ENCODE data around the gene SLC35E2B. TPM values are rescaled to one million over a fixed set of nuclear protein-coding genes. Genes with fewer than 3 reads are reported as not detected.
A peak's percentile ranks its signal among the peaks of the same experiment; 100 is the strongest.
"Not testable (repeated sequence)": the region's sequence is repeated elsewhere in the genome, so short reads cannot be mapped to it uniquely, and the experiment has no call there.

Gene SLC35E2B
- total and polyA plus RNA-seq, 12 donors, result 8.4 to 30.7 (median 17.0) TPM

DNA sequence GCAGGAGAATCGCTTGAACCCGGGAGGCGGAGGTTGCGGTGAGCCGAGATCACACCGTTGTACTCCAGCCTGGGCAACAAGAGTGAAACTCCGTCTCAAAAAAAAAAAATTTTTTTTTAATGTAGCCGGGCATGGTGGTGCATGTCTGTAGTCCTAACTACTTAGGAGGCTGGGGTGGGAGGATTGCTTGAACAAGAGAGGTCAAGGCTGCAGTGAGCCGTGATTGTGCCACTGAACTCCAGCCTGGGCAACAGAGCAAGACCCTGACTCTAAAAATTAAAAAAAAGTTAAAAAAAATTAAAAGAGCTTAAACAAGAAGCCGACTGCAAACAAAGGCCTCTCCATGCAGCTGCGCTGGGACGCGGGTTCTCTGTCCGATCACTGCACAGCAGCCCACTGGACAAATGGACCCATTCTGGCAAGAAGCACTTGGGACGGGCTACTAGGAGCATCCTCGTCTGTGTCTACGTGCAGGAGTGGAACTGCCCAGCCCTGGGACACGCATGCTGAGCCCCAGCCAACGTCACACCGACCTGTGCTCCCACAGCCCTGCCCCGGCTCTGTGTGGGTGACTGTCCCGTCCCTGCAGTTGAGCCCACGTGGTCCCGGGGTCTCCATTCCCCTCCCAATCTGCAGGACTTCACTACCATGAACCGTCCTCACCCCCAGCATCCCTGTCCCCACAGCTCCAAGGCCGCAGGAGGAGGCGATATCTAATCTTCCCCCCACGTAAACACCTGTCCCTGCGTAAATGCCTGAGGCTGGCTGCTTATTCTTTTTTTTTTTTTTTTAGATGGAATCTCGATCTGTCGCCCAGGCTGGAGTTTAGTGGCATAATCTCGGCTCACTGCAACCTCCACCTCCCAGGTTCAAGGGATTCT, 12.3 kb downstream of the SLC35E2B start:
- ATAC-seq, result no peak
- 91% methylated on average over 32 of the region's 32 CpGs for WGBS, 2 donors
- intact Hi-C loops (cut with DNase I), result no loop called here
- peaks cover 0 to 33% (median 0%) of the 10 kb centered on the region in 9 donors for H3K36me3 ChIP-seq
- no peaks in the 10 kb centered on the region for H3K27me3 ChIP-seq
- no peak overlapping the region for H3K4me3 ChIP-seq
- peak in 1 of 2 donors; percentile 6 for DNase-seq
- H3K9me3 ChIP-seq, result no peaks in the 10 kb centered on the region
- H3K4me1 ChIP-seq, result peaks cover 3 to 47% (median 15%) of the 10 kb centered on the region in 9 donors
- H3K27ac ChIP-seq, result peak overlapping the region in 1 of 10 donors; percentile 10
- TF ChIP-seq, protein P1, sequence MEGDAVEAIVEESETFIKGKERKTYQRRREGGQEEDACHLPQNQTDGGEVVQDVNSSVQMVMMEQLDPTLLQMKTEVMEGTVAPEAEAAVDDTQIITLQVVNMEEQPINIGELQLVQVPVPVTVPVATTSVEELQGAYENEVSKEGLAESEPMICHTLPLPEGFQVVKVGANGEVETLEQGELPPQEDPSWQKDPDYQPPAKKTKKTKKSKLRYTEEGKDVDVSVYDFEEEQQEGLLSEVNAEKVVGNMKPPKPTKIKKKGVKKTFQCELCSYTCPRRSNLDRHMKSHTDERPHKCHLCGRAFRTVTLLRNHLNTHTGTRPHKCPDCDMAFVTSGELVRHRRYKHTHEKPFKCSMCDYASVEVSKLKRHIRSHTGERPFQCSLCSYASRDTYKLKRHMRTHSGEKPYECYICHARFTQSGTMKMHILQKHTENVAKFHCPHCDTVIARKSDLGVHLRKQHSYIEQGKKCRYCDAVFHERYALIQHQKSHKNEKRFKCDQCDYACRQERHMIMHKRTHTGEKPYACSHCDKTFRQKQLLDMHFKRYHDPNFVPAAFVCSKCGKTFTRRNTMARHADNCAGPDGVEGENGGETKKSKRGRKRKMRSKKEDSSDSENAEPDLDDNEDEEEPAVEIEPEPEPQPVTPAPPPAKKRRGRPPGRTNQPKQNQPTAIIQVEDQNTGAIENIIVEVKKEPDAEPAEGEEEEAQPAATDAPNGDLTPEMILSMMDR (IDR thresholded peaks at IDR 0.05), result no peak

DNA sequence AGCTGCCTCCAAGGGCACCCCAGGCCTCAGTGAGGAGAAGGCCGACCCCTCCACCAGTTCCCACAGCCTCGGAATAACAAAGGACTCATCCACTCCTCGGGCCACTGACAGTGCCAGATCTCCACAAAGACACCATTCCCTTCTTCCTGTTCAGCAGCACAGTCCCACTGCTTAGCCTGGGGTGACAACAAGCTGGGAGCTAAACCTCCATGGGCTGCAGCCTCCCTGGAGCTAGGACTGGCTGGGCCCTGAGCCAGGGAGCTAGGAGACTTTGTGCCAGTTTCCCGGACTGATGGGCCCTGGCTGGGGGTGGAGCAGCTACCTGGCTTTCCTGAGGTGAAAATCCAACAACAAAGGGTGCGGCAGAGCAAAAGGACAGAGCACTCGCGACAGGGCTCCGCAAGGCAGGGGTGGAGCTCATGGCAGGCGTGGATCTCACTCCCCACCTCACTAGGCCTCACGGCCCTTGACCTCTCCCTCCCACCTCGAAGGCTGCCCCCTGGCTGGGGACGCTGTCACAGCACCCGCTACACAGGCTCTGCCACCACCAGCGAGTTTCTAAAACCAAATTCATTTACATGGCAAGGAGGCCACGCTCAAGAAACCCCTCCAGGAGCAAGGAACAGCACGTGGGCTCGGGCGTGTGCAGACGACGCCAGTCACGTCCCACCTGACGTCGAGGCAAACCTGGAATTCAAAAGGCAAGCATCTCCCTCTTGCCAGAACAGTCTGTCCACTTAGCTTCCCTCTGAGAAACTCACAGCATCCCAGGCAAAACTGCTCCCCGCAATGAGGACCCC, 13.8 kb downstream of the SLC35E2B start:
- 68 to 71% methylated on average over 24 of the region's 24 CpGs for WGBS, 2 donors
- Histone ChIP-seq H3K36me3 (peaks cover 0 to 28% (median 0%) of the 10 kb centered on the region in 9 donors), H3K27me3 (no peaks in the 10 kb centered on the region), H3K9me3 (no peaks in the 10 kb centered on the region), H3K4me1 (peaks cover 3 to 40% (median 15%) of the 10 kb centered on the region in 9 donors), H3K4me3 (no peak overlapping the region), H3K27ac (peak overlapping the region in 8 of 10 donors; percentile 3 to 83 (median 58))
- DNase-seq (peak in 1 of 2 donors; percentile 15), ATAC-seq (peak in 7 of 8 donors; percentile 11 to 64 (median 31))
- intact Hi-C loops (cut with DNase I), result no loop called here
- TF ChIP-seq, protein P1 (IDR thresholded peaks at IDR 0.05), result peak in 6 of 9 donors; percentile 12 to 55 (median 36)

DNA sequence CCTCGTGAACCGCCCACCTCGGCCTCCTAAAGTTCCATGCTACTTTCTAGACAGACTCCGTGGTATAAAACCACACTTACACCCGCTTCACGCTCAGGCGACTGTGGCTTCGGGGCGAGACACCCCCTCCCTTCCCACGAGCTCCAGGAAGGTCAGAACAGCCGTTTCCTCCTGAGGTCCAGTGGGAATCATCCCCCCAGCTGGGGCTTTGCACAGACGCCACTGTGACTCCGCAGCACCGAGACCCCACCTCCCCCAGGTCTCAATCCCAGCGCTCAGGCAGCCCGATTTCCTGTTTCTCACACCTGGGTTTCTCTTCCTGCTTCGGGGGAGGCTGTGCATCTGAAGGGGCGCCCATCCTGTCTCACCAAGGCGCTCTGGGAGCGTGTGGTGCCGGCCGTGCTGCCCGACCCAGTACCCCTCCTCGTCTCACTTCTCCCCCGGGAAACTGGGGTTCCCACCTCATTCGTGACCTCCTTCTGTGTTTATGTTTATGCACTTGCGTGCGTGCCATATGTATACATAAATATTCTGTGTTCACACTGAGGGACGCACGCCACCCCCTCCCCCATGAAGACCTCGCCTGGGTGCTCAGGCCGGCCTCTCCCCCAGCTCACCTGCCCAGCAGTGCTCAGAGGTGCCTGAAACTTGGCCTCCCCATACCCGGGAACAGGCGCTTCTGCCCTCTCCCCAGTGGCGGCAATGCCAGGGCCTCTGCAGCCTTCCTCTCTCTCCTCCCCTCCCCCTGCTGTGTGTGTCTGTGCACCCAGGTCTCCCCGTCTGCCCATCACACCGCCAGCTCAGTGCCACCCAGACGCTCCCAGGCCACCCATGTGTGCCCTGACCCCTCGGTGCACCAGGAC, 14.6 kb downstream of the SLC35E2B start:
- intact Hi-C loops (cut with DNase I), result no loop called here
- 52 to 69% methylated on average over 39 of the region's 39 CpGs for WGBS, 2 donors
- no peaks in the 10 kb centered on the region for H3K9me3 ChIP-seq
- no peaks in the 10 kb centered on the region for H3K27me3 ChIP-seq
- peak overlapping the region in 8 of 10 donors; percentile 3 to 83 (median 58) for H3K27ac ChIP-seq
- H3K4me1 ChIP-seq, result peaks cover 0 to 32% (median 15%) of the 10 kb centered on the region in 9 donors
- peak; percentile 31 to 76 (median 56) for ATAC-seq
- TF ChIP-seq, protein P1 (IDR thresholded peaks at IDR 0.05), result no peak
- H3K36me3 ChIP-seq, result peaks cover 0 to 27% (median 0%) of the 10 kb centered on the region in 9 donors
- peak; percentile 12 to 55 for DNase-seq
- H3K4me3 ChIP-seq, result peak overlapping the region in 1 of 10 donors; percentile 27

DNA sequence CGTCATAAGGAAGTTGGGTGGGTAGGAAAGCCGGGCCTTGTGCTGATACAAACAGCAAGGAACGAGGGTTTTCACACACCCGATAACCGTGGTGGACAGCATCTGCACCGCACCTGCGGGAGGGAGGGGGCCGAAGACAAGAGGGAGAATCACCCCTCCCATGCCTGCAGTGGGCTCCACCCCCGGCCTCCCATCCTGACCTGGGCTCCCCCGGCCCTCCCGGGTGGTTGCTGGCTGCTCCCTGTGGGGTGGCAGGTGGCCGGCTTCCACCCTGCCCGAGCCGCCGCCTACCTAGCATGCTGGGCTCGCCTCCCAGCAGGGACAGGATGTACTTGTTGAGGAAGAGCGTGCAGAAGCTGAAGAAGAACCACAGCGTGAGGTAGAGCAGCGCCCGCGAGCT, 16.5 kb downstream of the SLC35E2B start:
- DNase-seq; H3K4me3 ChIP-seq; H3K9me3 ChIP-seq; intact Hi-C loops (cut with DNase I); ATAC-seq; H3K27ac ChIP-seq; H3K27me3 ChIP-seq: not testable (repeated sequence)
- Histone ChIP-seq H3K4me1 (peaks cover 0 to 25% (median 15%) of the 10 kb centered on the region in 9 donors), H3K36me3 (peaks cover 0 to 33% (median 5%) of the 10 kb centered on the region in 9 donors)
- 81 to 87% methylated on average over 3 to 5 of the region's 21 CpGs for WGBS, 2 donors

DNA sequence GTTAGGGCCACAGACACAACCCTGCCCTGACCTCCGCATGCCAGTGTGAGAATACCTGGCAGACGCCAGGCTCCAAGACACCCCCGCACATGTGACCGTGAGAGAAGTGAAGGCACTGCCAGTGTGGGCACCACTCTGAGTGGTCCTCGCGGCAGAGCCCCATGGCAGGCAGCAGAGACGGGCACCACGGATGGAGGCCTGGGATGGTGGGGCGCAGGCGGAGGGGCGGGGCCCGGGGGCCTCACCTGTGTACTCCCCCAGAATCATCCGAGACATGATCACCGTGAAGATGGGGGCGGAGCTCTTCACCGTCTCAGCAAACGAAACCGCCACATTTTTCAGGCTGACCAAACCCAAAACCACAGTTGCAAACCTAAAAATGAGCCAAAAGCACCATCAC, 17.4 kb downstream of the SLC35E2B start:
- H3K4me3 ChIP-seq; intact Hi-C loops (cut with DNase I): not testable (repeated sequence)

DNA sequence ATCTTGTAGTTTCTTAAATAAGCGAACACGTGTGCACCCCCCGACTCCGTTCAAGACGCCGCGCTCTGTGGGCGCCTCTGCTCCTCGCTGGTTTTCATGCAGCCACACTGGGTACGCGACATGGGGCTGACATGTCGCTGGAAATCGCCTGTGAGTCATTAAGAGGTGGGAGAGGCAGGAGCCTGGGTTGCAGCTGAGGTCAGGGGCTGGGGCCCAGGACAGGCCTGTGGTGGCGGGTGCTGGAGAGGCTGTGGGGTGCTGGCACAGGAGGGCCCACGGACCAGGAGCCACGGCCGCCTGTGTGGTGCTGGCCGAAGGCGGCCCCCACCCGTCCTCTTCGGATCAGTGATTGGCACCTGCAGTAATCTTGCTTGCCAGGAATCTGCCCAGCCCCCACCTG, 17.8 kb downstream of the SLC35E2B start:
- intact Hi-C loops (cut with DNase I); ATAC-seq; H3K4me3 ChIP-seq; H3K27ac ChIP-seq; DNase-seq; H3K27me3 ChIP-seq; H3K9me3 ChIP-seq: not testable (repeated sequence)
- WGBS, 2 donors, result 77 to 86% methylated on average over 14 to 16 of the region's 21 CpGs
- Histone ChIP-seq H3K36me3 (peaks cover 0 to 46% (median 5%) of the 10 kb centered on the region in 9 donors), H3K4me1 (peaks cover 0 to 32% (median 15%) of the 10 kb centered on the region in 9 donors)

More for the DNA sequence above, 17.4 kb downstream of the SLC35E2B start:
- Histone ChIP-seq H3K4me1 (peaks cover 0 to 28% (median 15%) of the 10 kb centered on the region in 9 donors), H3K36me3 (peaks cover 0 to 42% (median 5%) of the 10 kb centered on the region in 9 donors)
- H3K9me3 ChIP-seq, ATAC-seq, H3K27me3 ChIP-seq, DNase-seq, H3K27ac ChIP-seq: not testable (repeated sequence)
- 94 to 97% methylated on average over 8 to 14 of the region's 18 CpGs for WGBS, 2 donors
